ENCODE data around the gene USP32.

The USP32 gene

DNA sequence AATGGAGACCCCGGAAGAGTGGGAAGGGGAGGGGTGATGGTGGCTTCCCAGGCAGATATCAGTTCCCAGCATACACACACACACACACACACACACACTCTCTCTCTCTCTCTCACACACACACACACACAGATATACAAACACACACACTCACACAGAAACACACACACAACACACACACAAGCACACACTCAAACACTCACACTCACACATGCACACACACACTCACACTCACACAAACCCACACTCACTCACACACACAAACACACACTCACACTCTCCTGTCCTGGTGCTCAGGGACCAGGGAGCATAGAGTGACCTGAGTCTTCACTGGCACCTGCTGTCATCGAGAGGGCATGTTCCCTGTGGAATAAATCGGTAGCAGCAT, 236.5 kb downstream of the USP32 start:
- no peak for DNase-seq (ENCODE audit: low read depth in 2 of 2)

DNA sequence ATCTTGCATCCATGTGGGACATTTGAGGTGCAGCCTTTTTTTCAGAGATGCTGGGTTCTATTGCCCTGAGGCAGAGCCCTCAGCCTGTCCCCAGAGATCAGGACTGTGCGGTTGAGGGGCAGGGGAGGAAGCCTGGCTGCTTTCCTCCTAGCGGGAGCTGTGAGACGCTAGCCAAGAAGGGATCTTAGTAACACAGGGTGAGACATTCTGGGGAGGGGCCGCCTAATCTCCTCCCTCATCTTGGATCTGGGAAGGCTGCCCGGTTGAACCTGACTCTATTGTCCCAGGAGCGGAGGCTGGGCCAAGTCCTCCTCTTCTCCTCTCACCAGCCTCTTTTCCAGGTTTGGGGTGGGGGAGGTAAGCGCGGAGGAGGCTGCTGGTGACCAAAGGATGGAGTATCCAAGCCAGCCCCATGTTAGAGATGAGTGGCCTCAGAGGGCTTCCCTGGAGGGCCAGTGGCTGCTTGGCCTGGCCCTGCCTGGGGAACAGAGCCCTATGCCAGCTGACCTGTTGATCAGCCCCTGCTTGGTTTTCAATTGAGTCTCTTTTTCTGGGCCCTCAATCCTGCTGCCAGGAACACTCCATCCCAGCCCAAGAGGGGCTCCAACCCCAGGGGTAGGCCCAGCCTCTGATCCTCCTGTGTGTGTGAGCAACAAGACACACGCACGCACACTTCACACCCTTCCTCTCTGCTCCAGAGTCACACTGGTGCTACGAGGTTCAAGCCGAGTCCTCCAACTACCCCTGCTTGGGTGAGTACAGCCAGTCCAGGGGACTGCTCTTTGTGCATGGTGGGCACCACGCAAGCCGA, 237.1 kb downstream of the USP32 start:
- DNase-seq (ENCODE audit: low read depth in 2 of 2) = peak; percentile 62 to 64

DNA sequence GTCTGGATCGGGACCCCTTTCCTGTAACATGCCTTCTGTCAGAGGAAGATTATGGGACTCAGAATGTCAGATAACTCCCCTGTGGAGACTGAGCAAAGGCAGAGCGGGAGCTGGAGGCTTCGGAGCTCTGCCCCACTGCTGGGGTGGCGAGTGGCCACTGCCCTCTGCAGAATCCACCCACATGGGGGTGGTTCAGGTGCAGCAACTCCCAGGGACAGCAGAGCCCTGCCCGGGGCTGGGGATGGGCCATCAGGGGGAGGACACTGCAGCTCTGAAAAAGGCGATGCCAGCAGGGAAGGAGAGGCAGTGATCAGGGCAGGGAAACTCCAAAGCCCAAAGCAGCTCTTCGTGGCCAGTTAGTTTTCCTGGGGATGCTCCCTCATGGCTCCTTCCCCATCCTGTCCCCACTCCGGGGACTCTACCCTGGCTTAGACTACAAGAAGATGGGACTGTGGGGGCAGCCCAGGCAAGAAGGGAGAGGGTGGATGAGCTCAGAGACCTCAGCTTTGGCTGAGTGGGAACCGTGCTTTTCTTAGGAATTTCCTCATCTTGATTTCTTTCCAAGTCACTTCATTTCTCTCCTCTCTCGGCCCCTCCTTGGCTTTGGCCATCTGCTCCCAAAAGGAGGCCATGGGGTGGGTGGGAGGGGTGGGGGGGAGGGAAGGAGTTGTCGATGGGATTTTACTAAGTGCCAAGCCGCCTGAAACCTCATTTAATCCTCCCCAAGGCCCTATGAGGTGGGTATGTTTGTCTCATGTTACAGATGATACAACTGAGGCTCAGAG, 238.1 kb downstream of the USP32 start:
- DNase-seq (ENCODE audit: low read depth in 2 of 2) = no peak

DNA sequence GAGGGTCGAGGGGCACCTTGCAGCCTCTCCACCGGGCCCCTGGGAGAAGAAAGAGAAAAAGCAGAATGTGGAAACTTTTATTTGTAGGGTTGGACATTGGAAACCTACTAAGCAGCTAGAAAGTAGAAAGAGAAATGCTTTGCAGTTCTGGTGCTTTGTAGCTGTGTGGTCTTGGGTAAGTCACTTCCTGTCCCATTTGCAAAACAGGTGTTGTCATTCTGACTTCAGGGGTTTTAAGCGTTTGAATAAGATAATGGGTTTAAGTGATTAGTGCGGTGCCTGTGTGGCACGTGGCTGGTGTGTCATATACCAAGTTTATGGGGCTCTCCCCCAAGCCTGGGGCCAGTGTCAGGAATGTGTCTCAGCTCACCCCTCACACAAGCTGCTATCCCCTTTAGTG, 240.6 kb downstream of the USP32 start:
- DNase-seq (ENCODE audit: low read depth in 2 of 2) = no peak

DNA sequence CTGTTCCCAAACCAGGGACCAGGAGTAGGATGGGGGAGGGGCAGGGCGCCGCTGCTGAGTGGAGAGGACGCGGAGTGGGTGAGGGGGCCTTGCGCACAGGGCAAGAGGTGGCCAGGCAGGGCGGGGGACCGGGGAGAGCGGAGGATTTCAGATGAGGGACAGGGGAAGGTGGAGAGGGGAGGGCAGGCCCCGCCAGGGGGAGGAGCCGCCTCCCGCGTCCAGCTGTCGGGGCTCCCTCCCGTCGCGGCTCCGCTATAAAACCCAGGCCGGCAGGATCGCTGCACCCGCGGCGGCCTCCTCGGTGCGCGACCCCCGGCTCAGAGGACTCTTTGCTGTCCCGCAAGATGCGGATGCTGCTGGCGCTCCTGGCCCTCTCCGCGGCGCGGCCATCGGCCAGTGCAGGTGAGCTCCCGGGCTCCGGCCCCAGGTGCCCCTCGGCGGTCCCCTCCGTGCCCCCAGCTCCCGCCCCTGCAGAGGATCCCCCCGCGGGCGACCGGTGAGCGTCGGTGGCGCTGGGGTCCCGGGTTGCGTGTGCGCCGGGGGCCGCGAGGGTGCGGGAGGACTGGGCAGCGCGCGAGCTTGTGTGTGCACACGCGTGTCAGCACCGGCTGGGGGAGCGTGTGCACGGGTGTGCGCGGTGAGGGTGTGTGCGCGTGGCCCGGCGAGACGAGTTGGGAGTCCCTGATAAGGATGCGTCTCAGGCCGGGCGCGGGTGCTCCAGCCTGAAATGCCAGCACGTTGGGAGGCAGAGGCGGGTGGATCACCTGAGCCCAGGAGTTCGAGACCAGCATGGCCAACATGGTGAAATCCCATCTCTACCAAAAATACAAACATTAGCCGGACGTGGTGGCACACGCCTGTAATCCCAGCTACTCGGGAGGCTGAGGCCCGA, 242.0 kb downstream of the USP32 start, which contains the start of gene CA4:
TSS of gene CA4 (plus strand) at position 283 of the 892 bp plus-strand sequence. CDS start at position 345, 62 bp downstream.
- no peak for DNase-seq (ENCODE audit: low read depth in 2 of 2)

- no peak for DNase-seq (ENCODE audit: low read depth in 2 of 2)
Observed at GRCh38 chr17:60148373-60148772, 243.6 kb downstream of the USP32 start.

DNA sequence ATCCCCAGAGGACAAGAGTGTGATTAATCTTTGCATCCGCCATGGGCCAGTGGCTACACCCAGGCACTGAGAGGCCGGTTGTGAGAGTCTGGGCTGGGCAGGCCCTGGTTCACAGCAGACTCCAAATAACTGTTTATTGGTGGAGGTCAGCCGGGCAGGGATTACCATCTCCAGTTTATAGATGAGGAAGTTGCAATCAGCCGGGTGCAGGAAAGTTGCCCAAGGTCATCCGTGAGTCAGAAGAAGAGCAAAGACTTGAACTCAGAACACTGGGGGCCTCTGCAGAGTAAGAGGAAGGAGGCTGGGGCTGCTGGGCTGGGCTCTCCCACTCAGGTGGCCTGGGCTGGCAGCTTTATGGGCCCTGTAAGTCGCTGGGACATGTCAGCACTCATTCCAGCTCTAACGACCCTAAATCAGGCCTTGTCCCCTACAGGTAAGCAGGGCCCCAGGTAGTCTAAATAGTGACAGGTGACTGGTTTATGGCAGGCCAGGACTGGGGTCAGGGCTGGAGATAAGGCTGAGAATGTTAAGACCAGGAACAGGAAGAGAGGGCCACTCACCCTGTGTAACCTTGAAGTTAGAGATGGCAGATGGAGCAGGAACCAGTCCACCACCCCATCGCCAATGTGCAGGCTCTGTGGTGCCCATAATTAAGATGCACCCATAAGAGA, 244.2 kb downstream of the USP32 start:
- no peak for DNase-seq (ENCODE audit: low read depth in 2 of 2)

GRCh38 chr17:60146206-60146605, 245.7 kb downstream of the USP32 start:
- no peak for DNase-seq (ENCODE audit: low read depth in 2 of 2)

DNA sequence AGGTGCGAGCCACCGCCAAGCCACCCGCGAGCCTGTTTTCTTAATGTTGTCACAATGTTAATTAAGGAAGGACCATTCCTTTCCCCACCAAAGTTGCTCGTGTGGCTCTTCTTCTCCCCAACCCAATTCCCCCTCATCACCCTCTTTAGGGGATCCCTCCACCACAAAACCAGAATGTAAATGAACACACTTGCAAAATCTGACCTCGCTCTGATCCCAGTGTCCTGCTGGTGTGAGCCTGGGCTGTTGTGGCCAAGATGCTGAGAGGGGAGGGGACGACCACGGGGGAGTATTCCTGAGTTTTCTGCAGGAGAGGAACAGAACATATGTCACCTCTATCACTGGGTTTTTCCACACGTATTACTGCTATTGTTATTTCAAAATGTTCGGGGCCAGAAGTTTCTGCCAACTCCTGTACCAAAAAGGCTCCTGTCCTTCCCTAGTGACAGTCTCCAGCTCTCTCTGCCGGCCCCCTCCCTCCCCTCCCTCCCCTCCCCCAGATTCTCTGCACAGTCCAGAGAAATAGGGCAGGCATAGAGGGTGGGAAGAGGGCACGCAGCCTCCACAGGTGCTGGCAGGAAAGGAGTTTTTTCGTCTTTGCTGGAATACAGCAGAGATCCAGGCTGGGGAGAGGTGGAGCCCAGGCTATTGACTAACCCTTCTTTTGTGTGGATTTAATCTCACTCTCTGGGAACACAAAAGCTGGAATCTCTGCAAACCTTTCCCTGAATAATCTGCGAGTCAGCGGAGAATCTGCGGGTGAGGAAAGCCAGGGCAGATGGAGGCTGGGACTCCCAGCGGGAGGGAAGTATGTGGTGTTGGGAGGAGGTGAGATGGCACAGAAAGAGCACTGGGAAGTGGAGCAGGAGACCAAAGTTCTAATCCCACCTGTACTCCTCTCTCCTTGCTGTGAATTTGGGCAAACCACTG, 246.7 kb downstream of the USP32 start:
- no peak for DNase-seq (ENCODE audit: low read depth in 2 of 2)

DNA sequence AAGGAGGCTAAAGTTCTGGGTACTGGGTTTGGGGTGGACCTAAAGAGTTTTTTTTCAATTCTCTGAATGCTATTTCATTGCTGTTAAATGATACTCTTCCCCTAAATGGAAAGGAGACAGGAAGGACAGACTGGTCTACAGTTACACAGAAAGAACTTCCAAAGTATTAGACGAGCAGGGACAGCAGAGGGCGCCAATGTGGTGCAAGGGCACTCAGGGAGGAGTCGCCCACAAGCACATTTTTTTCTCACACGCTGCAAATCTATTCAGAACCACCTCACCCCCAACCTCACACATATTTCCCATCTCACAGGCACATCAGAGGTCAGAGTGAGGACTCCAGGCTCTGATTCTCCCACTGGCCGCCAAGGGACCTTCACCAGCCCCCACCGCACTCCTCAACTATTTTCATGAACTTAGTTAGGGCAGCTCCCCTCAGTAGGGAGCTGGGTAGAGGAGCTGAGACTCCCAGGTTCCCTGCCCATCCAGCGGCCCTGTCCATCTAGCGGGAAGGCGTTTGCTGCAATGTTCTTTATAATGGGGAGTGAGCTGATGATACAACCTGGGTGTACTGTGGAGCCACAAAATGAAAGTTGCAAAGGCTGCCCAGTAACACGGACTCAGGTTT, 248.9 kb downstream of the USP32 start:
- peak; percentile 55 to 58 for DNase-seq (ENCODE audit: low read depth in 2 of 2)

DNA sequence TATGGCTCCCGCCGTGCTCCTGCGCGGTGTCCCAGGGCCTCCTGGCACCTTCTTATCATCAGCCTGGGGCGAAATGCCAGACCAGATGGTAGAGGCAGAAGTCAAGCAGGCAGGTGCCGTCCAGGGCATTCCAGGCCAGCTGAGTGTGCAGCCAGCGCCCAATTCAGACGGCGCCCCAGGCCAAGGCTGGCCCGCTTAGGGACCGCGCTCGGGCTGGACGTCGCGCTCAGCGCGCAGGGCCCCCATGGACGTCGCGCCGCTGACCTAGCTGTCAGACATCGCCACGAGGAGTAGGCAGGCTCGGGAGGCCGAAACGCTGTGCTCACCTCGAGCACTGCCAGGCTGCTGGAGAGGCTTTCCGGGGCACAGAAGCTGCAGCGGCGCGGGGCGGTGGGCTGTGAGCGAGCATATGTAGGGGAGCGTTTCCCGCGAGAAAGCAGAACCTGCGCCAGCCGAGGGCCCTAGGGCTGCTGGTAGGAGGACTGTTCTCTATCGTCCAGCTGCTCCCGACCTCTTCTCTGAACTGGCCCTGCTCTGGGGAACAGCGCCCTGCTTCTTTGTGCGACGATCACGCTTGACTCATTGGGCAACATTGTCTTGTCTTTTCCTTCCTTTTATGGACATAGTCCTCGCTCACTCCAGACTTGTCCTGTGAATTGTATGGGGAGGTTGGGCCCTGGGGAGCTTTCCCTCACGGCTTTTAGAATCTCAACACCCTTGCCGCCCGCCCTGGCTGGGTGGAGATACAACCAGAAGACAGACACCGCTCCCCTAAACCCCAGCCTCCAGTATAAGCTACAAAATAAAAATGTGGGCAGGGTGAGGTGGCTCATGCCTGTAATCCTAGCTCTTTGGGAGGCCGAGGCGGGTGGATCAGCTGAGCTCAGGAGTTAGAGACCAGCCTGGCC, 250.6 kb downstream of the USP32 start:
- DNase-seq (ENCODE audit: low read depth in 2 of 2) = no peak

- no peak for DNase-seq (ENCODE audit: low read depth in 2 of 2)
Observed at GRCh38 chr17:60139438-60140285, 252.3 kb downstream of the USP32 start.

DNA sequence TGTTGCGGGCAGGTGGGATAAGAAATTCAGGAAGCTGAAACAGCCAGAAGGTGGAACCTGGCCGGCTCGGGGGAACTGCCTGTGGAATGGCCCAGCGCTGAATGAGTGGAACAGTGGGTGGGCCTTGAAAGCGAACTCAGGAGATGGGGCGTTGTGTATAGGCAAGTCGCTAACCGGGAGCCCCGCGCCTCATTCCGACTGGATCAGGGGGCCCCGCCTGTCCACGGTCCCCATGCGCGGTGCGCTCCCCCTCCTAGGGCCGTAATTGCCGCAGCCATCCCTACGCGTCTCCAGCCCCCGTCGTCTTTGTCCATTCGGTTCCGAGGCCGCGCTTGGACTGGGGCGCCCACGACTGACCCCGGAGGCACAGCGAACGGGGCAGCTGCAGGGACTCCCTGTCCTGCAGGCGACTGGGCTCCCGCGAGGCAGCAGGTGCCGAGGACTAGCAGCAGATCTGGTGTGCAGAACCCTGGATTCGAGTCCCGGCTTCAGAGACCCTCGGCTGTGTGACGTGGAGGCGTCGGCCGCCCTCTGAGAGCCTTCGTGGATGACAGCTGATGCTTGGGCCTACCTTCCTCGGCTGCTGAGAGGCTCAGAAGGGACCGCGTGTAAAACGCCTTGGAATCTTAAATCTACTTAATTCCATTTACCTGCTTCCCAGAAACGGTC, 253.0 kb downstream of the USP32 start:
- no peak for DNase-seq (ENCODE audit: low read depth in 2 of 2)

- no peak for DNase-seq (ENCODE audit: low read depth in 2 of 2)
Observed at GRCh38 chr17:60137731-60138130, 254.2 kb downstream of the USP32 start.

- no peak for DNase-seq (ENCODE audit: low read depth in 2 of 2)
Observed at GRCh38 chr17:60135951-60136666, 255.8 kb downstream of the USP32 start.

DNA sequence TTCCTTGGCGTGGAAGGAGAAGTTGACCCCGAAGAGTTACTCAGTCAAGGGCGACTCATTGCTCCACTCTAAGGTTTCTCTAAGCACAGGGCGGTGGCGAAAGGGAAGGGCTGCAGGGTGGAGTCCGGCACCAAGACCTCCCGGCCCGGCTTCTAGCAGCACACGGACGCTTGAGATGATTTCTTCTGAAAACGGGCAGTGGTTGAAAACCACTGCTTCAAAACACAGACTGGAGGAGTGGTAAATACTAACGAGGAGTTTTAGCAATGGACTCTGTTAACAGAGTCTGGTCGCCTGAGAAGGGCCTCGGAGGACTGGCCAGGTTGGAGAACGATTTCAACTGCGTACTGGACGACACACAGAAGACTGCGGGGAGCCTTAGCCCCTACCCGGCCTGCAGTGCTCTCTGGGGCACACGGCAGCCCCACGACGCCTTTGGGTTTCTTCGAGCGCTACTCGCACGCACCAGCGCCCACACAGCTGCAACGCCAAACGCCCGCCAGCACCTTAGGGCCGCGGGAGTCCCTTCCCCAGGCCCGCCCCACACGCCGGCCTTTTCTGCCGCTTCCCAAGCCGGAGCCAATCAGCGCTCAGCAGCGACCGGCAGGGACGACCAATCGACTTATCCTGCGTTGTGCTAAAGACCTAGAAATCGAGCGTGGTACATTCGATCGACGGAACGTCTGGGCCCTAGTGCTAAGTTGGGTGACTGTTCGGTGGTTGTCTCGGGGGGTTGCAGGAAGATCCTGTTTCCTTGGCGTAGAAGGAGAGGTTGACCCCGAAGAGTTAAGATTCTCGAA, 256.6 kb downstream of the USP32 start:
- DNase-seq (ENCODE audit: low read depth in 2 of 2) = peak in 1 of 2 experiments; percentile 56

All from fibroblast of skin of left biceps (primary cell).